Activated effector memory CD4-positive, alpha-beta T cell treated with Interleukin-2 at 50 U/mL for 16 hours (primary cell): ENCODE results near the gene SRPX.

Experiments used
- DNase-seq: peaks from one replicate; pipeline ENCODE4 v3.0.0-alpha.2; 2020

Gene SRPX

DNA sequence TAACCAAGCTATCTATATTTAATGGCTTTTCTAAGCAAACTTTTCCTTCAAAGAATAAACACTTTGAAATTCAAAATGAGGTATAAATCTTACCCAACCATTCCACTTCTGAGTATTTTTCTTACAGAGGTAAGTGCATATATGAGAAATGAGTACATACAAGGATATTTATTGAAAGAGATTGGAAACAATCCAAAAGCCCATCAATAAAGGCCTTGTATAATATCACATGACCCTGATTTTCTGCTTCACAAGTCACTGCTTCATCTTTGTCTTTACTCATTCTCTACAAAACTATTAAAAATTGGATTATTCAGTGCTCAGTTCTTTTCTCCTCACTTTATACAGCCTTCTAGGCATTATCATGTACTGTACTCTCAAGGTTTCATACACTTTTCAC lies 91.3 kb downstream of the SRPX start:
- no peak for DNase-seq

DNA sequence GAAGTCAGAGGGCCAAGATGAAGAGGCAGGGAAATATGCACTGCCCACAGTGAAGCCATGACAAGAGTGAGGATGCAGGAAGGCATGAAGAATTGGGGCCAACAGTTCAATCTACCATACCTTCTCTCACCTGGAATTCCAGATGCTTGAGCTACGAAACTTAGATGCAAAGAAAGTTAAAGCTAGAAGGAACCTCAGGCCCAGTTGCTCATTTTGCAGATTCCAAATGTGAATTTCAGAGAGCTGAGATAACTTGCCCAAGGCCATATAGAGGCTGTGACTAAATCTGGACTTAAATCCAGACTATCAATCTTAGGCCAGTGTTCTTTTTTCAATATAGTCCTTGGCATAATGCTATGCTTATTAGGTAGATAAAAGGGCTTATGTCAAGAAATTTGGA lies 92.7 kb downstream of the SRPX start:
- DNase-seq = no peak

DNA sequence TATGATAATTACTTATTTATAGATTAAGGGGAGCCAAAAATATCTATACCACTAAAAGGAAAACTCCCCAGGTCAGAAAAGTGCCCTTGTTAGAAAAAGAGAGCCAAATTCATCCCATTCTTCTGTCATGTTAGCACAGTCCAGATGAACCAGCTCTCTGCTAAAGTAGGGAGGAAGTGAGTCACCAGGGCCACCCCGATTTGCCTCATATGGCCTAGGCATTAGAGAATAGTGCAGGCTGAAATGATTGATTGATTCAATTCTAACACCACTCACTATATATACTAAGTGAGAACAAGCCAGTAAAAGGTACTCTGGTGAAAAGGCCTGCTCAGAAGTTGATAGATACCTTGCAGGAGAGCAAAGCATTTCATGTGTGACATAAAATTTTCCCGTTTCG lies 94.5 kb downstream of the SRPX start:
- DNase-seq = no peak

DNA sequence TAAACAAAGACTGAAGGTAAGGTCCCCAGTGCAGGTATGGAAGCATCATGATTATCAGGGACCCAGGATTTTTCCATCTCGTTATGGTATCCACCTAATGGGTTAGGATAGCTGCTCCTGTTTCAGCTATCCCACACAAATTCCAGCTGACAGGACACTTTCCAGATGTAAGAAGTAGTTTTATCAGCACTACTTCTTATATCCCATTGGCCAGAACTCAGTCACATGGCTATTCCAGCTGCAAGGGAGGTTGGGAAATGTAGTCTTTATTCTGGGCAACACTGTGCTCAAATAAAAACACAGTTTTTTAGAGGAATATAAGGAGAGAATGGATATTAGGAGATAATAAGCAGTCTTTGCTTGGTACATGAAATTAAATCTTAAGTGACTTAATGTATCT lies 96.7 kb downstream of the SRPX start:
- no peak for DNase-seq

DNA sequence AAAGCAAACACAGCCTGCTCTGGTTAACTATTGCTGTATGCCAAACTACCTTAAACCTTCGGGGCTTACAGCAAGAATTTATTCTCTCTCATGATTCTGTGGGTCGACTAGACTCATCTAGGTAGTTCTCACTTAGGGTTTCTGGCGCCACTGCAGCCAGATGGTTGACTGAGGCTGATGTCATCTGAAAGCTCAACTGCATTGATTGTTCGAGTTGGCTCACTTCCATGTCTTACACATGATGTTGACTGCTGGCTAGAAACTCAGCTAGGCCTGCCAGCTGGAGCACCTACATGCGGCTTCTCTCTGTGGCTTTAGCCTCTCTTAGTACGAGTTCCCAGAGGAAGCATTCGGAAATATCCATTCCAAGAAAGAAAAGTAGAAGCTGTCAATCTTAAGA lies 103.2 kb downstream of the SRPX start:
- DNase-seq = no peak

DNA sequence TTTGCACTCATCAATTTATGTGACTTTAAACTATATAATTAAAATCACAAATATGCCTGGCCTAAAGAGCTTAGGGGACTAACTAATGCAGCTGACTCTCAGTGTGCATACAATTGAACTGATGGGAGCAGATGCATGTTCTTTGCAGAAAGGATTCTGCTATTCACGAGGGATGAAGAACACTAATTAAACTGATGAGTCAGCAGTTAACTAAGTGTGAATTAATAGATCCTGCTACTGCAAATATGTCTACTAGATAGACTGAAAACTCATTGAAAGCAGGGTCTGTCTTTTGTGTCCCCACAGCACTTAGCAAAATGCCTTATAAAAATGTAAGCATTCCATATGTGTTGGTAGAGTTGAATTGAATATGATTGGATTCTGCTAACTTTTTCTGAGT lies 104.0 kb downstream of the SRPX start:
- no peak for DNase-seq

DNA sequence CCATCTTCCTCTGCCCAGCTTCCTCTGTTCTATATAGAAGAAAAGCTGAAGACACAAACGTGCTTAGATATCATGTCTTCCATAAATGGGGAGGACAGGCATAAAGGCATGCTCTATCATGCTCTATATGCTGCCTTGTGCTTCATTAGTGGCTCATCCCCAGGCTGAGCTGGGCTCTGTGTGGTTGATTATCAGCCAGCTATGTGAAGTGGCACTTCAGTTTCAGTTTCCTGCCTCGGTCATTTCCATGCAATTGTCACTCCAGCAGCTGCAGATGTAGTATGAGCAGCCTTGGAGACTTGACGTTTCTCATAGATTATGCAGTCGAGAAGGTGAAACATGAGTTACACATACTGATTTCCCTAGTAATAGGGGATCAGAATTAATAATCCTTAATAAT lies 108.1 kb downstream of the SRPX start:
- no peak for DNase-seq

DNA sequence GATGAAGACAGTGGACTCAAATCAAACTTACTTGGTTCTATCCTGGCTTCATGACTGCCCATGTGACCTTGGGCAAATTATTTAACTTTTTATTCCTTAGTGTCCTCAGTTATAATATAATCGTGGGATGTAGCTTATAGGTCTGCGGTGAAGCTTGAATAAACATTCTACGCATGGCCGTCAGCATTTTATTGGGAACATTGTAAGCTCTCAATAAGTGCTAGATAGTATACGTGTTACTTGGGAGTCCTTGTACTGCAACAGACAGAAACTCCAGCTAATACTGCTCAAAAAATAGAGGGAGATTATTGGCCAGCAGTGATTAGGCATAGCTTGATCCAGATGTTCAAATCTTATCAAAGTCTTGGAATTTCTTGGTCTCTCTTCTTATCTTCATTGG lies 109.5 kb downstream of the SRPX start:
- no peak for DNase-seq

DNA sequence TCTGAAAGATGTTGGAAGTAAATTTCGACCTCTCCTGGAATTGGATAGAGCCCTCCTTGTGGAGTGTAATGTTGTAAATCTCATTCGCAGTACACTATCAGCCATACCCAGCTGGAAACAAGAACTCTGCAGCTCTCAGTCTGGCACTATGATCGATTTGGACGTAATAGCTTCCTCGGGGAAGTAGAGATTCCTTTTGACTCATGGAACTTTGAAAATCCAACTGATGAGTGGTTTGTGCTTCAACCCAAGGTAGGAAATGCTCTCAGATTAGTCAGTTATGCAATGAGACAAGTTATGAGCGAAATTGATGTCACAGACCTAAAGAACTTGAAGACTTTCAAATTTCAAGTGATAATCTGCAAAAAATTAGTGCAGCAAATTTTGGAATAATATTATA lies 110.4 kb downstream of the SRPX start:
- no peak for DNase-seq

DNA sequence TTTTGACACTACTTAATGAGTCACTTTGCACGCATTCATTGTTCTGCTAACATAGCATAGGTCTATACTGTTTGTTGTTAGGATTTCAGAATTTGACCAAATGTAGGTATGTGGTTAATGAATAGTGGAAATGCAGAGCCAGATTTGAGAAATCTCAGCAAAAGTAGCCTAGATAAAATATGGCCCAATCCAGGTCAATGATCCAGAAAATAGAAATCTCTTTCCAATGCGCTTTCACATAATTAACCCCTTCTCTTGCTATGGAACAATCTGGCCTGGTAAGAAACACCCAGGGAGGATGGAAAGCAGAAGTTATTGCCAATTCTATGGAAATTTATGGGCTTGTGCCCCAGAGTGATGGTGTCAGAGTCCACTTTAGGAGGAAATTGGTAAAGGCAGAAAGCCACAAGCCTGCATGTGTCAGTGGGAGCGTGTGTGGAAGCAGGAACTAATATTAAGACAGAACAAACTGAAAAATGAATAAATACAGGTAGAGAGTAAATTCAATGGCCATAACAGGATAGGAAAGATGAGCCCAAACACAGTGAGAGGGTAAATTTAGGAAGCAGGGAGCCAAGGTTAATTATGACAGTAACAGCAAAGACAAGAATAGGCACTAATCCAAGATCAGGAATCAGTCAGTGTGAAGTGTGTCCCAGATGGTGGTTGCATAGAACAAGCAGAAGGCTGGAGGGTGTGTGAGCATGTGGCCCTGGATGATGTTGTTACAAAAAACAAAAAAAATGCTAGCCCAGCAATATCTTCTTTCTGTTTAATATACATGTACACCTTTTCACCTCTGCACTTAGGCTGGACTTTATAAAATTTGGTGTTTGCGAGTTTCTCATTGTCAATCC lies 111.4 kb downstream of the SRPX start:
- no peak for DNase-seq

DNA sequence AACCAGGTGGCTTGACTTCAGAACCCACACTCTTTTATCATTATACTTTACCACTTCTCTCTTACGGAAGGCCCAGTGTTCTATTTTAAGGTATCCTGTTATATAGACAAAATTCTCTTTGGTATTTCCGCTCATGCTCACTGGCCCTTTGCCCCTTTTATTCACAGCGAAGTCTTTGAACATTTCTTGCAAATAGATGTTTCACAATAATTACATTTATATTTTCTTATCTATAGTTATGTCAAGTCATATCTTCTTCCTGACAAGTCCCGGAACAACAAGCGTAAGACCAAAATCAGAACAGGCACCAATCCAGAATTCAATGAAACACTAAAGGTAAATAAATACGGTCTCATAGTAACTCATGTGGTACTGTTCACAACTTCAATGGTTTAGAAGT lies 112.3 kb downstream of the SRPX start:
- no peak for DNase-seq

DNA sequence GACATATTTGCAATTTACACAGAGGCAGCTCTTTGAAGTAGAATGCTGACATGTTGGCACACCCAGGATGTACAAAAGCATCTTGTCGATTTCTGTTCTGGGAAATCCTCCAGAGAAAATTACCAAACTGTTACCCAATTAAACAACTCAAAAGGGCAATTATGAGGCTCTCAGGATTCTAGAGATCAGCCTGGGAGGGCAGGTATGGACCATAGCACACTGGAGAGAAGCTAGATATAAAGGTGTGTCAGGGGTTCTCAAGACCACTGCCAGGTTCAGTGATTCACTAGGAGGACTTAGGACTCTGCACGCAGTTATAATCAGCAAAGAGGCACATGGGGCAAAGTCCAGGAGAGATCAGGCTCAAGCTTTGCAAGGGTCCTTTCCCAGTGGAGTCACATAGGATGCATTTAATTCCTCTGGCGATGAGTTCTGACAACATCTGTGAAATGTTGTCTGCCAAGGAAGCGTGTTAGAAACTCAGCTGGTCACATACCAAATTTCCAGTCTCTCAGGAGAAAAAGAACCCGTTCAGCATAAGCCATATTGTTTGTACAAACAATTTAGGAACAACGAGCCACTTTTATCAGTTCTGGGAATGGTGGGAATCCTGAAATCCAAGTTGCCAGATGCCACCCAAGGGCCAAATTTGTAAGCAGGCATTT lies 113.5 kb downstream of the SRPX start:
- no peak for DNase-seq

DNA sequence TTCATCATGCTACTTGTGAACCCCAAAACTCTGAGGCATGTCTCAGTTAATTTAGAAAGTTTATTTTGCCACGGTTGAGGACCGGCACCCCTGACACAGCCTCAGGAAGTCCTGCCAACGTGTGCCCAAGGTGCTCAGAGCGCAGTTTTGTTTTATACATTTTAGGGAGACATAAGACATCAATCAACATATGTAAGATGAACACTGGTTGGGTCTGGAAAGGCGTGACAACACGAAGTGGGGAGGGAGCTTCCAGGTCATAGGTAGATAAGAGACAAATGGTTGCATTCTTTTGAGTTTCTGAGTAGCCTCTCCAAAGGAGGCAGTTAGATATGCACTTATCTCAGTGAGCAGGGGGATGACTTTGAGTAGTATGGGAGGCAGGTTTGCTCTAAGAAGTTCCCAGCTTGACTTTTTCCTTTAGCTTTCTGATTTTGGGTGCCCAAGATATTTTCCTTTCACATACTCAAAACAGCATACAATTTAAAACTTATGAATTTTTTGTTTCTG lies 115.4 kb downstream of the SRPX start:
- no peak for DNase-seq

DNA sequence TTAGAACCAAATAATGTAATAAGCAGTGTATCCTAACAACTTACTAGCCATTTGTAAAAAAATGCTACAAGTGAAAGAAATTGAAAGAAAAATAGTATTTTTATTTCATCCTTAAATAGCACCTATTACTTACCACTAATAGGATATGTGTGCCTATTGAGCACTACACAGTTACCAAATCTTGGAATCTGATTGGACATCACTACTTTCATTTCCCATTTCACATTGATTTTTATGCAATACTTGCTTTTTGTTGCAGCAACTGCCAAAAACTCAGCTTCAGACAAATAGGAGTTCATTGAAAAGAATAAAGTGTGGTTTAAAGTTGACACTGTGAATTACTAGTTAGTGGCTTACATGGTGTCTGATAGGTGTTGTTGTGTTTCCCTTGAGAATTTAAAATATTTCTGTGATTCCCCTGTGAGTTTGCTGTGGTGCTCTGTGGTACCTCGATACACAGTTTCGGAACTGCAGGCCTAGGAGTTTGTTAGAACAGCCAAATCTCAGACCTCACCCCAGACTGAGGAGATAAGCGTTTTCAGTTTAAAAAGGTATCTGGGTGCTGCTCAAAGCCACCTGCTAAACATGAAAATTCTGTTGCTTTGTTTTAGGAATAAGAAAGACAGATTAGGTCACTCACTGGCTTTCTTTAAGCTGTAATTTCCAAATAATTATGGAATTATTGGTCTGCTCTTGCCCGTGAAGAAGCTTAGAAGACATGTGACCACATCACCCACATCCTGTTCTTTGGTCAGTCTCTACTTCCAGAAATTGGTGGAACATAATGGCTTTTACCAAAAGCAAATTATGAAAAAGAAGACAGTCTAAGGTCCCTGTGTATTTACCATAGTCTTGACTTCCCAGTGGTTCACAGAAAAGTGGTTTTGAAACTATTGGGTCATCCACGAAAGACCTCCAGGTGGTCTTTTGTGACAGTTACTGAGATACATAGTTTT lies 116.5 kb downstream of the SRPX start:
- DNase-seq = no peak

DNA sequence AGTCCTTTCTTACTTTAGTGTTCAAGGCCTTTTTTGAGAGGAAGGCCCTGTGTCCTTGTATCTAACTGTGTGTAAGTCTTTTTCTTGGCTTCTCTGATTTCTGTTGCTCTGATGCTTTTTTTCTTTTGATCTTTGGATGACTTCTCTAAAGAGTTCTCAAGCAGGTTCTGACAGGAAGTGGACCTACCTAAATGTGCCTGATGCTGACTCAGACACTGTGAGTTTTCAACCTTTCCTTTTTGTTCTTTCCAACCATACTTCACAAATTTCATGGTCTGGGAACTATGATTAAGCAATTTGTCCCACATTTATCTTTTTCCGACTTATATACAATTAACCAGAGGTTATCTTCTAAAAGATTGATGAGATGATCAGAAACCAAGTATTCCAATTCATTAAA lies 117.8 kb downstream of the SRPX start:
- DNase-seq = no peak

DNA sequence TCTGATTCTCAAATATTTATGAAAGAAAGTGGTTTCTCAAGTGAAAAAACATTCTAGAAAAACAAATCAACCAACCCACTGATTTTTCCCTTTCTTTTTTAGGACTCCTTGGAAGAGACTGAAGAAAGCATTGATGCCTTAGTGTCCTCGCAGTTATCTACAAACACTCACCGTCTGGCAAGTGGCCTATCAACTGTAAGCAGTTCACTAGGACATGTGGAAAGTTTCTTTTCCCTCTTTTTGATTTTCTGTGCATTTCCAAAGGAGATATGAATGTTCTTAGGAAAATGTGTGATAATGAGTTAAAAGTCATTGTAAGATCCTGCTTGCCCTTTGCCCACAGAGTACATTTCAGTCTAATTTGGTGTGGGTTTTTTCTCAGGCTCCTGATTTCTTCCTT lies 118.4 kb downstream of the SRPX start:
- no peak for DNase-seq

DNA sequence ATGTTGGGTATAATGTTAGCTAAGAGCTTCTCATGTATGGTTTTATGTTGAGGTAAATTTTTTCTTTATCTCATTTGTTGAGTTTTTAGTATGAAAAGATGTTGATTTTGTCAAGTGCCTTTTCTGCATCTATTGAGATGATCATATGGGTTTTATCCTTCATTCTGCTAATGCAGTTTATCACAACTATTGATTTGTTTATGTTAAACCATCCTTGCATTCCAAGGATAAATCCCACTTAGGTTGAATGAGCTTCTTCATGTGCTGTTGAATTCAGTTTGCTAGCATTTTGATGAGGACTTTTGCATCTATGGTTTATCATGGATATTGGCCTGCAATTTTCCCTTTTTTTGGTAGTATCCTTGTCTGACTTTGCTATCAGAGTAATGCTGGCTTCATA lies 121.0 kb downstream of the SRPX start:
- no peak for DNase-seq
